GM18907 (cell line): Measurements from ENCODE around the gene PAEP.
"Not testable (repeated sequence)": the region's sequence is repeated elsewhere in the genome, so short reads cannot be mapped to it uniquely, and the experiment has no call there.

Experiments
- ATAC-seq: cut with Tn5 transposase; IDR thresholded peaks from one replicate; pipeline ENCODE4 v1.9.1; 2021; ENCODE audit warnings: mild to moderate bottlenecking, moderate library complexity; ENCODE audit not compliant: unreplicated experiment

The PAEP gene

GRCh38 chr9:135525241-135526088 is 36.1 kb upstream of the PAEP start:
- no peak for ATAC-seq

- no peak for ATAC-seq
Measured at GRCh38 chr9:135526089-135526729, 35.3 kb upstream of the PAEP start.

- ATAC-seq, result no peak
Measured at GRCh38 chr9:135526730-135527571, 34.6 kb upstream of the PAEP start.

- not testable (repeated sequence) for ATAC-seq
Measured at GRCh38 chr9:135528842-135529435, 32.6 kb upstream of the PAEP start.

- ATAC-seq, result no peak
Measured at GRCh38 chr9:135530146-135530545, 31.4 kb upstream of the PAEP start.

- no peak for ATAC-seq
Measured at GRCh38 chr9:135531096-135531495, 30.5 kb upstream of the PAEP start.

GRCh38 chr9:135533113-135533512 is 28.4 kb upstream of the PAEP start:
- no peak for ATAC-seq

- ATAC-seq, result no peak
Measured at GRCh38 chr9:135533674-135534073, 27.9 kb upstream of the PAEP start.

- ATAC-seq, result not testable (repeated sequence)
Measured at GRCh38 chr9:135534192-135534711, 27.3 kb upstream of the PAEP start.

GRCh38 chr9:135534826-135535225 is 26.7 kb upstream of the PAEP start:
- not testable (repeated sequence) for ATAC-seq

- not testable (repeated sequence) for ATAC-seq
Measured at GRCh38 chr9:135535631-135536030, 25.9 kb upstream of the PAEP start.

- ATAC-seq, result no peak
Measured at GRCh38 chr9:135536216-135536615, 25.3 kb upstream of the PAEP start.

GRCh38 chr9:135543262-135543894 is 18.2 kb upstream of the PAEP start:
- ATAC-seq, result not testable (repeated sequence)

GRCh38 chr9:135544981-135545635 is 16.4 kb upstream of the PAEP start:
- no peak for ATAC-seq

- not testable (repeated sequence) for ATAC-seq
Measured at GRCh38 chr9:135545646-135546176, 15.8 kb upstream of the PAEP start, which contains the start of gene OBP2A. Gene OBP2A, plus strand, starts transcription at chr9:135546126. Its CDS starts 55 bp downstream, at chr9:135546181.

GRCh38 chr9:135546792-135547617 is 14.6 kb upstream of the PAEP start:
- ATAC-seq, result not testable (repeated sequence)

GRCh38 chr9:135547756-135548736 is 13.5 kb upstream of the PAEP start:
- ATAC-seq, result no peak
